Body of pancreas (tissue), 4 donors: ENCODE results near the gene FAM83E. TPM values are rescaled to one million over a fixed set of nuclear protein-coding genes. Genes with fewer than 3 reads are reported as not detected.
A peak's percentile ranks its signal among the peaks of the same experiment; 100 is the strongest.

Experiments
- ATAC-seq: fragments of 150-250 bp; one replicate; pipeline ENCODE4 v1.9.1; 2016
- DNase-seq, 4 donors: peaks; one replicate each; pipeline ENCODE4 v3.0.0-alpha.2; 2019
- H3K27ac ChIP-seq, 4 donors: fragments of 200-600 bp; sonication (generic); 1 replicate in 3 of 4; 2 replicates in 1 of 4; pipeline versions ENCODE4 v1.5.1 to v1.6.1; 2016 to 2019; ENCODE audit warnings: mild to moderate bottlenecking in 1 of 4, mixed read lengths in 1 of 4, moderate library complexity in 1 of 4
- H3K27me3 ChIP-seq, 2 donors: fragments of 200-600 bp; sonication (generic); one replicate each; pipeline ENCODE4 v1.6.0; 2016; ENCODE audit warnings: mild to moderate bottlenecking in 1 of 2
- H3K36me3 ChIP-seq, 2 donors: fragments of 200-600 bp; sonication (generic); replicated peaks in 1 of 2; 2 replicates each; pipeline ENCODE4 v1.5.1; 2016; ENCODE audit warnings: low read depth in 2 of 2; ENCODE audit not compliant: insufficient read depth in 1 of 2
- H3K4me1 ChIP-seq: fragments of 200-600 bp; sonication (generic); one replicate; pipeline ENCODE4 v1.6.0; 2016
- H3K4me3 ChIP-seq, 2 donors: fragments of 200-600 bp; sonication (generic); 1 replicate in 1 of 2; 2 replicates in 1 of 2; pipeline ENCODE4 v1.5.1; 2016 to 2019
- H3K9me3 ChIP-seq, 3 donors: fragments of 200-600 bp; sonication (generic); 1 replicate in 2 of 3; 2 replicates in 1 of 3; pipeline ENCODE4 v1.5.1; 2016
- CTCF ChIP-seq, 7 experiments: fragments of 450-650 bp in 4 of 7; fragments of 200-600 bp in 3 of 7; sonication (generic) in 3 of 7; IDR thresholded peaks; one replicate each; pipeline ENCODE4 v1.5.1; 2016 to 2019; ENCODE audit warnings: antibody characterized with exemption in 7 of 7
- POLR2A ChIP-seq, 3 donors: fragments of 450-650 bp; IDR thresholded peaks; one replicate each; pipeline ENCODE4 v1.6.1; 2016; ENCODE audit warnings: antibody characterized with exemption in 3 of 3, mild to moderate bottlenecking in 2 of 3
- WGBS, 2 donors: methylation state at CpG; one replicate each; pipeline ENCODE4 v1.1.5; 2017; 5-methylcytosine and 5-hydroxymethylcytosine counted together
- intact Hi-C: fragments of 100-400 bp; cut with DNase I; formaldehyde crosslinking; loops from one replicate; pipeline ENCODE4 v1.15.1; 2023
- total RNA-seq, 2 donors: library from RNA; depleted of rRNA; stranded (reverse); fragments of >200 nt; gene quantifications; one replicate each; pipeline ENCODE4 v1.1.0, GENCODE V29; 2016

FAM83E gene
- total RNA-seq, 2 donors from 2014 or later: 0.33 to 4.2 TPM

GRCh38 chr19:48613852-48614435 lies 932 bp downstream of the FAM83E start:
- no peak for TF ChIP-seq CTCF (IDR thresholded peaks at IDR 0.05)
- TF ChIP-seq POLR2A (IDR thresholded peaks at IDR 0.05): no peak
- H3K4me3 ChIP-seq: no peak overlapping the region
- peaks cover 12 to 16% of the 10 kb centered on the region in 2 donors for H3K36me3 ChIP-seq
- H3K4me1 ChIP-seq: peaks cover 34% of the 10 kb centered on the region
- ATAC-seq (no peak), DNase-seq (no peak)
- WGBS, 2 donors: 68 to 76% methylated on average over 7 to 13 of the region's 13 CpGs
- H3K27me3 ChIP-seq: no peaks in the 10 kb centered on the region
- intact Hi-C loops: no loop called here
- no peaks in the 10 kb centered on the region for H3K9me3 ChIP-seq
- peak overlapping the region in 1 of 4 donors; percentile 71 for H3K27ac ChIP-seq

GRCh38 chr19:48613024-48613851 lies 1.6 kb downstream of the FAM83E start:
- ATAC-seq: no peak
- intact Hi-C loops: no loop called here
- no peaks in the 10 kb centered on the region for H3K9me3 ChIP-seq
- 84 to 90% methylated on average over 4 to 35 of the region's 39 CpGs for WGBS, 2 donors
- TF ChIP-seq POLR2A (IDR thresholded peaks at IDR 0.05) (no peak), CTCF (IDR thresholded peaks at IDR 0.05) (no peak)
- no peak overlapping the region for H3K27ac ChIP-seq
- H3K36me3 ChIP-seq: peaks cover 12 to 16% of the 10 kb centered on the region in 2 donors
- DNase-seq: peak in 1 of 4 donors; percentile 42
- H3K4me3 ChIP-seq: no peak overlapping the region
- no peaks in the 10 kb centered on the region for H3K27me3 ChIP-seq
- peaks cover 34% of the 10 kb centered on the region for H3K4me1 ChIP-seq

- peaks cover 21% of the 10 kb centered on the region for H3K4me1 ChIP-seq
- H3K9me3 ChIP-seq: no peaks in the 10 kb centered on the region
- peaks cover 12 to 14% of the 10 kb centered on the region in 2 donors for H3K36me3 ChIP-seq
- H3K27ac ChIP-seq: no peak overlapping the region
- intact Hi-C loops: no loop called here
- DNase-seq (no peak), ATAC-seq (no peak)
- H3K27me3 ChIP-seq: no peaks in the 10 kb centered on the region
- WGBS, 2 donors: 90 to 92% methylated on average over 6 to 14 of the region's 14 CpGs
- H3K4me3 ChIP-seq: no peak overlapping the region
- TF ChIP-seq CTCF (IDR thresholded peaks at IDR 0.05) (no peak), POLR2A (IDR thresholded peaks at IDR 0.05) (no peak)
Measured at GRCh38 chr19:48611872-48612271, 3.0 kb downstream of the FAM83E start.

GRCh38 chr19:48609571-48610108 lies 5.2 kb downstream of the FAM83E start:
- Histone ChIP-seq H3K27me3 (no peaks in the 10 kb centered on the region), H3K36me3 (no peaks in the 10 kb centered on the region), H3K9me3 (no peaks in the 10 kb centered on the region), H3K27ac (no peak overlapping the region), H3K4me3 (no peak overlapping the region), H3K4me1 (no peaks in the 10 kb centered on the region)
- ATAC-seq (no peak), DNase-seq (no peak)
- intact Hi-C loops: no loop called here
- 94% methylated on average over 15 to 20 of the region's 20 CpGs for WGBS, 2 donors
- TF ChIP-seq POLR2A (IDR thresholded peaks at IDR 0.05): no peak
- TF ChIP-seq CTCF (IDR thresholded peaks at IDR 0.05): no peak
